IMR-90 (cell line): ENCODE data around the gene MTX3. TPM values are rescaled to one million over a fixed set of nuclear protein-coding genes. Genes with fewer than 3 reads are reported as not detected.

ENCODE experiments used
- ATAC-seq: fragments of 200-7000 bp; cut with Tn5 transposase; 2 replicates; pipeline ENCODE4 v1.9.1; 2020; ENCODE audit warnings: low read depth, mild to moderate bottlenecking, moderate library complexity
- BruUV-seq: library from RNA; stranded (reverse); fragments of 400-500 nt; replicated peaks from 2 replicates; lab custom pipeline; 2021; lab: Mats Ljungman, UMichigan
- CTCF ChIA-PET: fragments of 300-600 bp; formaldehyde crosslinking; extraction: SDS; loops from one replicate; lab custom pipeline; 2021; ENCODE audit warnings: antibody characterized with exemption; lab: Yijun Ruan, JAX
- POLR2A ChIA-PET: fragments of 300-600 bp; sonication (Branson Sonifier 250); formaldehyde crosslinking; loops from one replicate; lab custom pipeline; 2022; ENCODE audit warnings: antibody characterized with exemption; ENCODE audit not compliant: unreplicated experiment; lab: Charles Lee
- DNase-seq: peaks from one replicate; pipeline ENCODE4 v3.0.0; 2013
- H2AFZ ChIP-seq: replicated peaks from 2 replicates; pipeline ENCODE3; 2013; ENCODE audit warnings: low read length, mild to moderate bottlenecking; ENCODE audit not compliant: poor library complexity
- H2AK5ac ChIP-seq: 2 replicates; pipeline ENCODE4 v1.6.1; 2013; ENCODE audit warnings: low read depth, low read length, inconsistent platforms
- H2AK9ac ChIP-seq: replicated peaks from 2 replicates; pipeline ENCODE3; 2013; ENCODE audit warnings: mild to moderate bottlenecking, low read depth, low read length, moderate library complexity; ENCODE audit not compliant: poor library complexity
- H2BK120ac ChIP-seq: 2 replicates; pipeline ENCODE4 v1.6.1; 2013; ENCODE audit warnings: low read depth, low read length, inconsistent platforms
- H2BK15ac ChIP-seq: 3 replicates; pipeline ENCODE4 v1.6.1; 2013; ENCODE audit warnings: low read depth, low read length, inconsistent platforms
- H2BK20ac ChIP-seq: 2 replicates; pipeline ENCODE4 v1.6.1; 2013; ENCODE audit warnings: low read depth, mild to moderate bottlenecking, inconsistent platforms, low read length, moderate library complexity
- H2BK5ac ChIP-seq: 2 replicates; pipeline ENCODE4 v1.6.1; 2013; ENCODE audit warnings: mild to moderate bottlenecking, low read depth, low read length, inconsistent platforms; ENCODE audit not compliant: poor library complexity, severe bottlenecking
- H3K14ac ChIP-seq: replicated peaks from 2 replicates; pipeline ENCODE4 v1.6.1; 2013; ENCODE audit warnings: low read depth, low read length, inconsistent platforms
- H3K18ac ChIP-seq: 2 replicates; pipeline ENCODE4 v1.6.1; 2013; ENCODE audit warnings: low read depth, low read length, control low read depth
- H3K23ac ChIP-seq: 2 replicates; pipeline ENCODE4 v1.6.1; 2013; ENCODE audit warnings: low read depth, low read length, inconsistent platforms
- H3K27ac ChIP-seq: 2 replicates; pipeline ENCODE4 v1.5.1; 2013; ENCODE audit warnings: mild to moderate bottlenecking, control low read depth, low read length; ENCODE audit not compliant: insufficient read depth
- H3K27me3 ChIP-seq: 2 replicates; pipeline ENCODE4 v1.6.1; 2013; ENCODE audit warnings: low read length; ENCODE audit not compliant: control insufficient read depth, insufficient read depth
- H3K36me3 ChIP-seq: 2 replicates; pipeline ENCODE4 v1.6.1; 2013; ENCODE audit warnings: low read length, mixed read lengths; ENCODE audit not compliant: control insufficient read depth, insufficient read depth
- H3K4ac ChIP-seq: 2 replicates; pipeline ENCODE4 v1.6.1; 2013; ENCODE audit warnings: low read depth, low read length, inconsistent platforms
- H3K4me1 ChIP-seq: 2 replicates; pipeline ENCODE4 v1.6.1; 2013; ENCODE audit warnings: low read length, mixed read lengths; ENCODE audit not compliant: control insufficient read depth, insufficient read depth
- H3K4me2 ChIP-seq: 2 replicates; pipeline ENCODE4 v1.6.1; 2013; ENCODE audit warnings: low read depth, mild to moderate bottlenecking, control low read depth, low read length, moderate library complexity
- H3K4me3 ChIP-seq: 2 replicates; pipeline ENCODE4 v1.5.1; 2013; ENCODE audit warnings: low read depth, mild to moderate bottlenecking, control low read depth, low read length, moderate library complexity; ENCODE audit not compliant: insufficient read depth
- H3K56ac ChIP-seq: 2 replicates; pipeline ENCODE4 v1.6.1; 2013; ENCODE audit warnings: low read length, inconsistent platforms; ENCODE audit not compliant: insufficient read depth; ENCODE audit errors: extremely low read depth
- H3K79me1 ChIP-seq, 2 experiments: 2 replicates each; pipeline ENCODE4 v1.6.1; 2013; ENCODE audit warnings: low read length in 2 of 2, inconsistent platforms in 1 of 2, low read depth in 1 of 2
- H3K9ac ChIP-seq: 2 replicates; pipeline ENCODE4 v1.6.1; 2013; ENCODE audit warnings: low read depth, low read length, control low read depth
- H3K9me1 ChIP-seq: 2 replicates; pipeline ENCODE4 v1.6.1; 2013; ENCODE audit warnings: low read length, inconsistent platforms; ENCODE audit not compliant: insufficient read depth
- H3K9me3 ChIP-seq: 2 replicates; pipeline ENCODE4 v1.6.1; 2013; ENCODE audit warnings: low read length; ENCODE audit not compliant: control insufficient read depth, insufficient read depth
- H4K20me1 ChIP-seq: 2 replicates; pipeline ENCODE4 v1.6.1; 2013; ENCODE audit warnings: low read length, inconsistent platforms; ENCODE audit not compliant: insufficient read depth
- H4K5ac ChIP-seq: 2 replicates; pipeline ENCODE4 v1.6.1; 2013; ENCODE audit warnings: mild to moderate bottlenecking, low read depth, low read length, control low read depth
- H4K8ac ChIP-seq, 2 experiments: 2 replicates each; pipeline ENCODE4 v1.6.1; 2013; ENCODE audit warnings: low read depth in 2 of 2, low read length in 2 of 2, control low read depth in 1 of 2, inconsistent platforms in 1 of 2
- H4K91ac ChIP-seq: 2 replicates; pipeline ENCODE4 v1.6.1; 2013; ENCODE audit warnings: low read depth, low read length, inconsistent platforms; ENCODE audit not compliant: insufficient read depth
- CTCF ChIP-seq: conservative IDR thresholded peaks from 2 replicates; pipeline ENCODE4 v1.5.1; 2012; ENCODE audit warnings: mild to moderate bottlenecking, low read depth, low read length, improper control_type of control experiment
- ELK1 ChIP-seq: fragments of 150-350 bp; IDR thresholded peaks from 2 replicates; pipeline ENCODE4 v1.6.1; 2016; ENCODE audit warnings: low read depth, mild to moderate bottlenecking, low read length, moderate library complexity, borderline replicate concordance
- MAFK ChIP-seq: IDR thresholded peaks from 2 replicates; pipeline ENCODE4 v1.6.1; 2012; ENCODE audit warnings: low read depth, low read length, improper control_type of control experiment
- MXI1 ChIP-seq: IDR thresholded peaks from 2 replicates; pipeline ENCODE4 v1.6.1; 2012; ENCODE audit warnings: low read depth, mild to moderate bottlenecking, low read length, moderate library complexity, borderline replicate concordance
- POLR2A ChIP-seq: IDR thresholded peaks from 2 replicates; pipeline ENCODE4 v1.6.1; 2012; ENCODE audit warnings: mild to moderate bottlenecking, low read depth, low read length
- RFX5 ChIP-seq: IDR thresholded peaks from 2 replicates; pipeline ENCODE4 v1.8.0; 2012; ENCODE audit warnings: low read depth, mild to moderate bottlenecking, low read length, moderate library complexity
- SMC3 ChIP-seq: fragments of 150-350 bp; IDR thresholded peaks from 2 replicates; pipeline ENCODE4 v1.6.1; 2016; ENCODE audit warnings: low read depth, mild to moderate bottlenecking, antibody characterized with exemption, low read length, moderate library complexity
- USF2 ChIP-seq: fragments of 150-350 bp; IDR thresholded peaks from 2 replicates; pipeline ENCODE4 v1.6.1; 2017; ENCODE audit warnings: mild to moderate bottlenecking, antibody characterized with exemption, low read length, low read depth
- WGBS, 2 experiments: methylation state at CpG; one replicate each; pipeline versions ENCODE4 v1.1.5 to v1.1.7; 2013; ENCODE audit warnings: missing lambda C conversion rate in 2 of 2; ENCODE audit not compliant: insufficient read length in 1 of 2; ENCODE audit errors: extremely low coverage in 2 of 2; 5-methylcytosine and 5-hydroxymethylcytosine counted together
- dilution Hi-C: fragments of 300-500 bp; cut with HindIII; formaldehyde crosslinking; loops from one replicate; pipeline ENCODE4 v1.14.3; 2018; ENCODE audit warnings: low sequenced_read_pairs; ENCODE audit not compliant: unreplicated experiment
- in situ Hi-C: fragments of 300-500 bp; cut with MboI; formaldehyde crosslinking; loops from 3 replicates; pipeline ENCODE4 v1.14.3; 2019; ENCODE audit warnings: low sequenced_read_pairs, inconsistent platforms, mixed read lengths
- intact Hi-C: fragments of 100-400 bp; cut with micrococcal nuclease; formaldehyde crosslinking; loops from 2 replicates; pipeline ENCODE4 v1.10.0; 2022
- polyA plus RNA-seq, 3 experiments: library from polyadenylated mRNA; depleted of rRNA; stranded (reverse); fragments of >200 nt; gene quantifications; 2 replicates each; pipeline ENCODE4 v1.2.3, GENCODE V29; 2012; ENCODE audit warnings: low replicate concordance in 1 of 3
- total RNA-seq: library from RNA; depleted of rRNA; stranded (reverse); fragments of >200 nt; gene quantifications from 2 replicates; pipeline ENCODE4 v1.2.3, GENCODE V29; 2012

MTX3 gene
- total and polyA plus RNA-seq, 2 of the 4 experiments (the other 2 are of a cell fraction): 6.6 to 12.7 TPM

GRCh38 chr5:79929095-79929494 is 62.0 kb downstream of the MTX3 start:
- Histone ChIP-seq H3K18ac (no peak overlapping the region), H3K23ac (no peak overlapping the region), H3K14ac (no peak overlapping the region), H4K91ac (no peak overlapping the region), H3K9me3 (no peaks in the 10 kb centered on the region), H3K4ac (no peak overlapping the region), H3K9ac (no peak overlapping the region), H3K56ac (no peak overlapping the region), H3K4me3 (no peak overlapping the region), H2BK15ac (no peak overlapping the region), H2BK20ac (no peak overlapping the region), H3K4me1 (no peaks in the 10 kb centered on the region), H4K8ac (no peak overlapping the region), H4K5ac (no peak overlapping the region), H3K36me3 (no peaks in the 10 kb centered on the region), H3K27me3 (peaks cover 13% of the 10 kb centered on the region), H2AFZ (no peak overlapping the region), H3K27ac (no peak overlapping the region), H2AK5ac (no peak overlapping the region), H2BK5ac (no peak overlapping the region), H4K20me1 (no peaks in the 10 kb centered on the region), H3K4me2 (no peak overlapping the region), H3K9me1 (no peaks in the 10 kb centered on the region), H3K79me1 (no peaks in the 10 kb centered on the region), H2AK9ac (no peak overlapping the region), H2BK120ac (no peak overlapping the region)
- CTCF ChIA-PET: no interaction called here
- dilution Hi-C loops: no loop called here
- intact Hi-C loops: no loop called here
- ATAC-seq (no peak), DNase-seq (no peak)
- WGBS, 2 experiments: no CpG with 5 or more reads among the region's 5 CpGs
- TF ChIP-seq MAFK: no peak
- no peak for TF ChIP-seq MXI1
- TF ChIP-seq POLR2A: no peak
- TF ChIP-seq ELK1: no peak
- no peak for TF ChIP-seq RFX5
- no peak for TF ChIP-seq USF2
- TF ChIP-seq SMC3: no peak
- TF ChIP-seq CTCF: no peak
- BruUV-seq: no TSS peak
- POLR2A ChIA-PET: no interaction called here
- in situ Hi-C loops: no loop called here
